Nephron (organoid): ENCODE data around the gene AKIRIN2.

ENCODE experiments used
- H3K27ac Mint-ChIP-seq, 3 experiments: 2 replicates each; pipeline ENCODE4 v1.8.0; 2020; ENCODE audit warnings: mixed read lengths in 3 of 3, mild to moderate bottlenecking in 2 of 3, moderate library complexity in 1 of 3
- H3K27me3 Mint-ChIP-seq: 2 replicates; pipeline ENCODE4 v1.8.0; 2021; ENCODE audit warnings: low read depth, mild to moderate bottlenecking, moderate library complexity, mixed read lengths
- H3K36me3 Mint-ChIP-seq: 2 replicates; pipeline ENCODE4 v1.8.0; 2020; ENCODE audit warnings: low read depth, mixed read lengths
- H3K4me1 Mint-ChIP-seq: 2 replicates; pipeline ENCODE4 v1.8.0; 2020; ENCODE audit warnings: mixed read lengths
- H3K4me3 Mint-ChIP-seq, 3 experiments: 2 replicates each; pipeline ENCODE4 v1.8.0; 2020; ENCODE audit warnings: mild to moderate bottlenecking in 3 of 3, mixed read lengths in 3 of 3, moderate library complexity in 2 of 3
- H3K9me3 Mint-ChIP-seq: 2 replicates; pipeline ENCODE4 v1.8.0; 2020; ENCODE audit warnings: mixed read lengths
- TF ChIP-seq, protein P1 (sequence below), 3 experiments: fragments of 200-600 bp; sonication (generic); IDR thresholded peaks; one replicate each; pipeline ENCODE4 v1.5.0; 2021; ENCODE audit warnings: antibody characterized with exemption in 3 of 3; ENCODE audit not compliant: unreplicated experiment in 3 of 3

The AKIRIN2 gene

GRCh38 chr6:87641065-87641692 is 60.9 kb downstream of the AKIRIN2 start:
- peaks cover 14% of the 10 kb centered on the region for H3K36me3 Mint-ChIP-seq
- H3K4me1 Mint-ChIP-seq = no peaks in the 10 kb centered on the region
- H3K27me3 Mint-ChIP-seq = no peaks in the 10 kb centered on the region
- no peak overlapping the region for H3K4me3 Mint-ChIP-seq
- TF ChIP-seq, protein P1, sequence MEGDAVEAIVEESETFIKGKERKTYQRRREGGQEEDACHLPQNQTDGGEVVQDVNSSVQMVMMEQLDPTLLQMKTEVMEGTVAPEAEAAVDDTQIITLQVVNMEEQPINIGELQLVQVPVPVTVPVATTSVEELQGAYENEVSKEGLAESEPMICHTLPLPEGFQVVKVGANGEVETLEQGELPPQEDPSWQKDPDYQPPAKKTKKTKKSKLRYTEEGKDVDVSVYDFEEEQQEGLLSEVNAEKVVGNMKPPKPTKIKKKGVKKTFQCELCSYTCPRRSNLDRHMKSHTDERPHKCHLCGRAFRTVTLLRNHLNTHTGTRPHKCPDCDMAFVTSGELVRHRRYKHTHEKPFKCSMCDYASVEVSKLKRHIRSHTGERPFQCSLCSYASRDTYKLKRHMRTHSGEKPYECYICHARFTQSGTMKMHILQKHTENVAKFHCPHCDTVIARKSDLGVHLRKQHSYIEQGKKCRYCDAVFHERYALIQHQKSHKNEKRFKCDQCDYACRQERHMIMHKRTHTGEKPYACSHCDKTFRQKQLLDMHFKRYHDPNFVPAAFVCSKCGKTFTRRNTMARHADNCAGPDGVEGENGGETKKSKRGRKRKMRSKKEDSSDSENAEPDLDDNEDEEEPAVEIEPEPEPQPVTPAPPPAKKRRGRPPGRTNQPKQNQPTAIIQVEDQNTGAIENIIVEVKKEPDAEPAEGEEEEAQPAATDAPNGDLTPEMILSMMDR (IDR thresholded peaks at IDR 0.05; ENCODE audit: unreplicated experiment in 3 of 3) = no peak
- H3K9me3 Mint-ChIP-seq = no peaks in the 10 kb centered on the region
- H3K27ac Mint-ChIP-seq = no peak overlapping the region

GRCh38 chr6:87639373-87639772 is 62.7 kb downstream of the AKIRIN2 start:
- no peak overlapping the region for H3K27ac Mint-ChIP-seq
- H3K4me1 Mint-ChIP-seq = peaks cover 5% of the 10 kb centered on the region
- H3K9me3 Mint-ChIP-seq = no peaks in the 10 kb centered on the region
- H3K27me3 Mint-ChIP-seq = no peaks in the 10 kb centered on the region
- peaks cover 16% of the 10 kb centered on the region for H3K36me3 Mint-ChIP-seq
- H3K4me3 Mint-ChIP-seq = no peak overlapping the region
- TF ChIP-seq, protein P1 (IDR thresholded peaks at IDR 0.05; ENCODE audit: unreplicated experiment in 3 of 3) = no peak

GRCh38 chr6:87637106-87637505 is 64.9 kb downstream of the AKIRIN2 start:
- Mint-ChIP-seq H3K4me3 (no peak overlapping the region), H3K9me3 (no peaks in the 10 kb centered on the region), H3K4me1 (peaks cover 5% of the 10 kb centered on the region), H3K36me3 (peaks cover 22% of the 10 kb centered on the region), H3K27ac (no peak overlapping the region), H3K27me3 (no peaks in the 10 kb centered on the region)
- TF ChIP-seq, protein P1 (IDR thresholded peaks at IDR 0.05; ENCODE audit: unreplicated experiment in 3 of 3) = no peak

GRCh38 chr6:87636315-87636714 is 65.7 kb downstream of the AKIRIN2 start:
- no peaks in the 10 kb centered on the region for H3K27me3 Mint-ChIP-seq
- H3K4me1 Mint-ChIP-seq = peaks cover 5% of the 10 kb centered on the region
- TF ChIP-seq, protein P1 (IDR thresholded peaks at IDR 0.05; ENCODE audit: unreplicated experiment in 3 of 3) = no peak
- H3K9me3 Mint-ChIP-seq = no peaks in the 10 kb centered on the region
- H3K4me3 Mint-ChIP-seq = no peak overlapping the region
- H3K36me3 Mint-ChIP-seq = peaks cover 22% of the 10 kb centered on the region
- no peak overlapping the region for H3K27ac Mint-ChIP-seq

DNA sequence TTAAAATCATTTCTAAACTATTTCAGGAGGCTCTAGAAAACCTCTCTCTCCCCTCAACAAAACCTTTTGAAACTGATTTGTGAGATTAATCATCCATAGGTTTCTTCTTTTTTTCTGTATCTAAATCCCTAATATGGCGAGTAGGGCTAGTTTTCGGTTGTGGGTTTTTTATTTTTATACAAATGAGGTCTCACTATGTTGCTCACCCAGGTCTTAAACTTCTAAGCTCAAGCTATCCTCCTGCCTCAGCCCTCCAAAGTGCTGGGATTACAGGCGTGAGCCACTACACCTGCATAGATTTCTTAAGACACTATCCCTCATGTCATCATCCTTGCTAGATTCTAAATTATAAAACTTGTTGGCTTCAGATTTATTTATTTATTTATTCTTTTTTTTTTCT is 68.2 kb downstream of the AKIRIN2 start:
- H3K9me3 Mint-ChIP-seq = no peaks in the 10 kb centered on the region

More for the DNA sequence above, 68.2 kb downstream of the AKIRIN2 start:
- H3K36me3 Mint-ChIP-seq = peaks cover 26% of the 10 kb centered on the region
- H3K27ac Mint-ChIP-seq = no peak overlapping the region
- TF ChIP-seq, protein P1 (IDR thresholded peaks at IDR 0.05; ENCODE audit: unreplicated experiment in 3 of 3) = no peak
- peaks cover 5% of the 10 kb centered on the region for H3K4me1 Mint-ChIP-seq
- H3K4me3 Mint-ChIP-seq = no peak overlapping the region
- no peaks in the 10 kb centered on the region for H3K27me3 Mint-ChIP-seq
